AG08396 (cell line): Measurements from ENCODE around the gene LYVE1.

ENCODE experiments used
- DNase-seq: peaks from one replicate; pipeline ENCODE4 v3.0.0; 2012; ENCODE audit warnings: low spot score, mixed read lengths

The LYVE1 gene

GRCh38 chr11:10591741-10592140, 23.3 kb upstream of the LYVE1 start:
- no peak for DNase-seq

DNA sequence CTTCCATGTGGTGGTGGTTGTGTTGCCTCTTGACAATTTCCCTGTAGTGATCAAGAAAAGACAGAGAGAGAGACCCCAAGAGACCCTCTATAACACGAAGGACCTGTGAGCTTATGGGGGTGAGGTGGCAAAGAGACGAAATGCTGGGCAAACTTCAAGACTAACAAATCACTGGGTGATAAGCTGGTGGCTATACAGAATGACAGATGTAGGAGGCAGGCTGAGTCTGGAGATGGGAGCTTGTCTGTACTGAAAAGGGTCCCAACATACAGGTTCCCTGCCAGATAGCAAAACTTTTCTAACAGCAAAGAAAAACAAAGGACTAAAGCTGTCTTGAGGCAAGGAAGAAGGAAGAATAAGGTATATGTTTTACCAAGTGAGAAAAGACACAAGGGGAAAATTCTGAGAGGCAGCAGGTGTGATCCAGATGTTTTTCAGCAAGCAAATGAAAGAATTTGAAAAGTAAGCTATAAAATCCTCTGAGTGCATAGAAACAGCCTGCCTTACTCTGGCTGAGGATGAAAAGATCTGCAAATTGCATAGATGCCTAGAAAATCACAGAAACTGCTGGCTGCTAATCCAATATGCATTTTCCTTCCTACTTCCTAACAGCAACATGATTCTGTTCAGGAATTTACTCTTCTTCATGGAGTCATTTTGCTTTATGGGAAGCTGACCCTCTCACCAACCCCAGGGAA, 21.9 kb upstream of the LYVE1 start:
- DNase-seq = no peak

DNA sequence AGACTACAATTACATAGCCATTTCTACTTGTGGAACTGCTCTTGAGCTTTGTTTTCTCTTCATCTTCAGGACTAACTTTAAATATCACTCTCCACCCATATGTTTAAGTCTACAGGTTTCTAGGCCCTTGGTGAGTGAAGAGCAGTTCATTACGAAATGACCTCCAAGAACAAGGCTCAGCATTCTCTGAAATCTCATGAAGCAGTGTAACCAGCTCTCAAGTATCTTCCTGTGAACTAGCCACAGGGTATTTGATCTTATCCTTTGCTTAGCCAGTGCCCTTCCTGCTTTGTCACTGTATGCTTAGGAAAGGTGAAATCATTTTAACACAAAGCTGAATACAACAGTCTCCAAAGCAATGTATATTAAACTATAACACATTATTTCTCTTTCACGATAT, 20.4 kb upstream of the LYVE1 start:
- no peak for DNase-seq

DNA sequence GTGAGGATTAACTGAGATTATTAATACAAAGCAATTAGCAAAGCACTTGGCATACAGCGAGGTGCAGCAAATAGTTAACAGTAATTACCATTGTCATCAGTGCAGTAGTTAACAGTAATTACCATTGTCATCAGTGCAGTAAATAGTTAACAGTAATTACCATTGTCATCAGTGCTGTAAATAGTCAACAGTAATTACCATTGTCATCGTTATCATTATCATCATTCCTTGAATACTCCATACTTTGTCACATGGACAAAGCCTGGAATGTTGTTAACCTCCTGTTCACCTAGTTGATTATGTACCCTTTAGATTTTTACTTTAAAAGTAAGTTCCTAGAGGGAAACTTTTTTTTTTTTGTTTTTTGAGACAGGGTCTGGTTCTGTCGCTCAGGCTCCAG, 19.5 kb upstream of the LYVE1 start:
- DNase-seq = no peak

DNA sequence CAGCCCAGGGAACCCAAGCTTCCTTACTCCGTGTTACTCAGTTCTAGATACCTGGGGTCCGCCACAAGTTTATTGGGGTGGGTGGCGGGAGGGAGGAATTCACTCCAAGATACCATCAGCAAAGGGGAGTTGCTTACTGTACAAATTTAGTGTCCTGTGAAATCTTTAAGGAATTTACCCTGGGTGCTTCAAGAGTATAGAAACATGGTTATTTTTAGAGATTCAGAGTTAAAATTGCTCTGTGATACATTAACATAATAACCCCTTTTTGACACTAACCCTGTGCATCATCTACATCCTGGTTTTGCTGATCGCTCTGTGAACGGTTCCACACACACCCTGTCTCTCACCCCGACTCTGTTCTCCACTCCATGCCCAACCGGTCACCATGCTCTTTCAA, 18.9 kb upstream of the LYVE1 start:
- DNase-seq = no peak

GRCh38 chr11:10584071-10584501, 15.6 kb upstream of the LYVE1 start:
- DNase-seq = no peak

DNA sequence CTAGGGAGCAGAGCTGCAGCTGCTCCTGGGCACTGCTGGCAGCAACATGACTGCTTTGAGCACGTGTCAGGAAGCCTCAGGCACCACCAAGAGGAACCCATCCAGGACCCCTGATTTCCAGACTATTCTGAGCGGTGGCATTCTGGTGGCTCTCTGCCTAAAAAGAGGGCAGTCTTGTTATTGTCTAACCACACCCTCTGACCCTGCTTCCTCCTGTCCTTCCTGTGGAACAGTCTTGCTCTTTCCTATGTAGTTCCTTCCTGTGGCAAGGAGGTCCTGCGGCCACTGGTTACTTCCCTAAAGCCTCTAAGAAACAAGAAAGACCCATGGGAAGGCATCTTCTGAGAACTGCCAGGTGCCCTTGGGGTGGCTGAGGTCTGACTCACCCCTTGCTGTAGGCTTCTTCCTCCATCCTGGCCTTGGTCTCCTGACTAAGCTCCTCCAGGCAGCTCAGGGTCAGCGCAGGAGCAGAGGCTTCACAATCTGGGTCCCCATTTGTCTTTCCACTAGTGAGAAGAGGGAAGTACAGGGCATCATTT, 13.1 kb upstream of the LYVE1 start:
- no peak for DNase-seq

GRCh38 chr11:10580623-10581022, 12.2 kb upstream of the LYVE1 start:
- no peak for DNase-seq

GRCh38 chr11:10579700-10580099, 11.2 kb upstream of the LYVE1 start:
- DNase-seq = no peak

DNA sequence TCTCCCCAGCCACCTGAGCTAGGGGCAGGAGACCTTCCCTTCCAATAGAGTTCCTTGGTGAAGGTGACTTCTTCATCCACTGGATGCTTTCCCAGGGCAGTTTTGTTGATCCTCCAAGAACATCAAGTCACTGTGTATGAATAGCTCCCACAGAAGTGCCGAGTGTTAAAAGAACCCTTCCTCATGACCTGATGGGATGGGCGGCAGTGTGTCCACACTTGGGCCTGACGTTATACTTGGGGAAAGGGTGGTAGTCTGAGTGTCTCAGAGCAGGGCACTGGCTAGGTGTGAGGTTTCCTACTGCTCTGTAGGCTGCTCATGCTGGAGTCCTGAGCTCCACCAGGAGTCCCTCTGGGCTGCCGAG, 7.6 kb upstream of the LYVE1 start:
- DNase-seq = no peak

GRCh38 chr11:10575346-10576034, 7.0 kb upstream of the LYVE1 start:
- DNase-seq = no peak

- DNase-seq = no peak
Measured at GRCh38 chr11:10573556-10573955, 5.1 kb upstream of the LYVE1 start.

GRCh38 chr11:10573028-10573427, 4.6 kb upstream of the LYVE1 start:
- DNase-seq = no peak

DNA sequence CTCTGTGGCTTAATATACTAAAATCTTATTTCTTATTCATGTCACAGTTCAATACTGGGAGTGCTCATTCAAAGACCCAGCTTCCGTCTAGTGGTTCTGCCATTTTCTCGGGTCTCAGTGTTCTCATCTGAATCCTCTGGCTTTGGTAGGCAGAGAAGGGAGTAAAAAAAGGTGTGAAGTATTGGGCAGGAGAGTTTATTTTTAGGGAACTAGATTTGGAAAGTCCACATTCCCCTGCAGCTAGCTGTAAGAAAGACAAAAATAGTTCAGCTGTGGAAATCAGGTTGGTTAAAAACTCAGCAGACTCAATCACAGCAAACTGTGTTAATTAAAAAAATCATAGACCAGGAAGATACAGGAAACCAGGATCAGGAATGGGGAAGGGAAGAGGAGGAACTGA, 4.1 kb upstream of the LYVE1 start:
- no peak for DNase-seq

DNA sequence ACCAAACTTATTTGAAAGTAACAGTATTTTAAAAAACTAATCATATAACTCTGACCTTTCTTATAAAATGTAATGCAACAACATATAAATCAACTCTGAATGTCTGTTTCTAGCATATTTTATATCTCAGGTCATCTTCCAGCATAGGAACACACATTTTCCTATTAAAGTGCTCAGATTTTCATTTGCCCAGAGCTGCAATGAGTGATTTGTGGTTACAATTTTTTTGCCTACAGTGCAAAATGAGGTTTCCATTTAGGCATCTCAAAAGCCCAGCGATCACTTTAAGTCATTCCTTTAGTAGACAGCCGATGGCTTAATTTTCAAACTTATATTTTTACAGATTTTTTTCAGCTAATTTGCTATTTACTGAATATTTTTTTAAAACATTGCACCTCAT, 1.0 kb downstream of the LYVE1 start:
- no peak for DNase-seq

DNA sequence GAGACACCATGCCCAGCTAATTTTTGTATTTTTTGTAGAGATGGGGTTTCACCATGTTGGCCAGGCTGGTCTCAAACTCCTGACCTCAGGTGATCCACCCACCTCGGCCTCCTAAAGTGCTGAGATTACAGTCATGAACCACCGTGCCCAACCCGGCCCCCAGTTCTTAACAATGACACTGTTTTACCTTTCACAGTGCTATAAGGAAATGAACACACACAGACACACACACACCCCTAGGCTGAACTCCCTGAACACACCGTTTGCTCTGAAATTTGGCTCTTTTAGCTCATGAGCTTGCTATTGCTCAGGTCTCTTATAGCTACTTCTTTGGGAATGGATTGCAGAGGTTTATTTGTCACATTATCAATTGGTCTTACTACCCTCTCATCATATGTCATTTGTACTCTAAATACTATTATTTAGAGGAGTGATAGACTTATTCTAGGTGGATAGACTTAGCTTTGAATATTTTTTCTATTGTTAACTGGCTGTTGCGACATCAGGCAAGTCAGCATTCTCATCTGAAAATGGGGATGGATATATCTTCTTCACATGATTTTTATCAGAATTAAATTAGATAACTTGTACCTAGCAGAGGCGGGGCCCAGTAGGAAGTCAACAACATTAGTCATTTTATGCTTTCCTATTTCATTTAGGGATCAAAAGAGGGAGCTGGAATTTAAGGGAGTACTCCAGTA, 2.1 kb downstream of the LYVE1 start:
- DNase-seq = no peak

- no peak for DNase-seq
Measured at GRCh38 chr11:10565493-10565892, 3.0 kb downstream of the LYVE1 start.

DNA sequence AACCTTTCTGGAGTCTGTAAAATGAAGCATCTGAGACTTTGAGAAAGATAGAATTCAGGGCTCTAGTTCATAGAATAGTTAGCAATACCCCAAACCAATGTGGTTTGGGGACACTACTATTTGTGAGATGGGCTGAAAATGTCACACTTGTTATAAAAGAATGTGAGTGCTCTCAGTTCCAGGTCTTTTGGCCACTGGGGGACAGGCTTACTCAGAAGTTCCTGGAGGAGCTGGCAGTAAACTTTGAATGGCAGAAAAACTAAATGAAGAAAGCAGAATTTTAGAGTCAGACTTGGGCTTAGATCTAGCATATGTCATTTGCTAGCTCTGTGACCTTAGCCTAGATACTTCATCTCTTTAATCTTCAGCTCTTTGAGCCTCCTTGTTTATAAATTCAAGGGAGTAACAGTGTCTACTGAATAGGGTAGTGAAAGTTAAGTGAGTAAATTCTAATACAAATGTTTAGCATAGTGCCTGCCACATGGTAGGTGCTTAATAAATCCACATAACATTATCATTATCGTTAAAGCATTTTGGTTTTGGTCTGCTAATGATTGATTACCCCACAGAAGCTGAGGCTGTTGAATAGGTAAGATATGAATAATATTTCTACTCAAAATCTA, 3.7 kb downstream of the LYVE1 start:
- DNase-seq = no peak

GRCh38 chr11:10564030-10564429, 4.4 kb downstream of the LYVE1 start:
- no peak for DNase-seq

DNA sequence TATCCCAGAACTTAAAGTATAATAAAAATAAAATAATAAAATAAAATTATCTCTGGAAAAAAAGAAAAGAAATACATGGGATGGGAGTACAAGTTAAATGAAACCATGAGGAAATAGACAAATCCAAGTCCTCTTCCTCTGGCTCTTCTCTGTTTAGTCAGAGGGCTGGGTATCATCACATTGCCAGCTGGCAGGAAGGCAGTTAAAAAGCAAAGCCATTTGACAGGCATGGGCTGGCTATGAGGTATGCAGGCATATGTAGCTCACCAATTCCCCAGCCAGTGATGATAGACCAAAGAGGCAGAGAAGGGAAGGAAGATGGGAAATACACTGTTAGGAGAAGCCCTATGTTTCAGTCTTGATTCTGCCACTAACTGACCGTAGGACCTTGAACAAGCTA, 6.5 kb downstream of the LYVE1 start:
- DNase-seq = no peak

- no peak for DNase-seq
Measured at GRCh38 chr11:10561043-10561818, 7.2 kb downstream of the LYVE1 start.

DNA sequence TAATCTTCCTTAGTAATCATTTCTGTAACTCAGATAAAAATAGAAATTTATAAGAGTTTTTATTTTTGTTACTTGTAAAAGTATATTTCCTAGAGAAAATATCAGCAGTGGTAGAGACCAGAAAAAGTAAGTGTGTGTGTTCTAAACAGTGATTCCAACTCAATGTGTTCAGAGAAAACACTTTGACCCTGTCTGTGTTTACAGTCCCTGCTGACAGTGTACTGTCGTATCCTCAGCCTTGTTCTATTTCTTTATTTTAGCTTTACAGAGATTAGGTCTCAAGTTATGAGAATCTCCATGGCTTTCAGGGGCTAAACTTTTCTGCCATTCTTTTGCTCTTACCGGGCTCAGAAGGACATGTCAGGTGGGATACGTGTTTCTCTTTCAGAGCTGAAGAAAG, 10.2 kb downstream of the LYVE1 start:
- DNase-seq = no peak
